HEK293T (cell line): ENCODE results near the gene SP7.

Experiments
- CTCF ChIA-PET: fragments of 350-600 bp; formaldehyde crosslinking; extraction: SDS; loops from one replicate; lab custom pipeline; 2021; ENCODE audit warnings: antibody characterized with exemption, inconsistent platforms; lab: Yijun Ruan, JAX
- POLR2A ChIA-PET: fragments of 350-600 bp; formaldehyde crosslinking; extraction: SDS; loops from one replicate; lab custom pipeline; 2020; ENCODE audit warnings: antibody characterized with exemption, inconsistent platforms; lab: Yijun Ruan, JAX
- DNase-seq: peaks from one replicate; pipeline ENCODE4 v3.0.0; 2012; ENCODE audit warnings: mixed read lengths; ENCODE audit errors: extremely low spot score
- ARNT ChIP-seq: fragments of 450-650 bp; IDR thresholded peaks from 2 replicates; pipeline ENCODE4 v1.6.1; 2017; ENCODE audit warnings: mild to moderate bottlenecking
- BHLHE40 ChIP-seq: fragments of 450-650 bp; IDR thresholded peaks from 2 replicates; pipeline ENCODE4 v1.6.1; 2016; ENCODE audit warnings: mild to moderate bottlenecking, moderate library complexity, borderline replicate concordance
- CTBP1 ChIP-seq: fragments of 450-650 bp; IDR thresholded peaks from 2 replicates; pipeline ENCODE4 v1.6.1; 2016; ENCODE audit warnings: borderline replicate concordance
- ELF4 ChIP-seq: fragments of 450-650 bp; IDR thresholded peaks from 2 replicates; pipeline ENCODE4 v1.6.1; 2017; ENCODE audit warnings: antibody characterized with exemption
- FOXA1 ChIP-seq: fragments of 450-650 bp; IDR thresholded peaks from 2 replicates; pipeline ENCODE4 v1.6.1; 2016; ENCODE audit warnings: mild to moderate bottlenecking
- FOXK2 ChIP-seq: fragments of 450-650 bp; IDR thresholded peaks from 2 replicates; pipeline ENCODE4 v1.6.1; 2016; ENCODE audit warnings: mild to moderate bottlenecking
- FOXM1 ChIP-seq: fragments of 450-650 bp; IDR thresholded peaks from 2 replicates; pipeline ENCODE4 v1.6.1; 2017; ENCODE audit warnings: mild to moderate bottlenecking, borderline replicate concordance
- HDGF ChIP-seq: fragments of 450-650 bp; IDR thresholded peaks from 2 replicates; pipeline ENCODE4 v1.6.1; 2017; ENCODE audit warnings: antibody characterized with exemption, borderline replicate concordance
- L3MBTL2 ChIP-seq: fragments of 450-650 bp; conservative IDR thresholded peaks from 2 replicates; pipeline ENCODE4 v1.6.1; 2016; ENCODE audit warnings: mild to moderate bottlenecking
- LEF1 ChIP-seq: fragments of 450-650 bp; IDR thresholded peaks from 2 replicates; pipeline ENCODE4 v1.6.1; 2017; ENCODE audit warnings: mild to moderate bottlenecking, borderline replicate concordance
- NFRKB ChIP-seq: fragments of 450-650 bp; IDR thresholded peaks from 2 replicates; pipeline ENCODE4 v1.6.1; 2016; ENCODE audit warnings: mild to moderate bottlenecking, moderate library complexity
- SP1 ChIP-seq: fragments of 450-650 bp; IDR thresholded peaks from 2 replicates; pipeline ENCODE4 v1.6.1; 2017
- SUZ12 ChIP-seq: fragments of 450-650 bp; IDR thresholded peaks from 2 replicates; pipeline ENCODE4 v1.6.1; 2016; ENCODE audit warnings: mild to moderate bottlenecking
- TARDBP ChIP-seq: fragments of 450-650 bp; IDR thresholded peaks from 2 replicates; pipeline ENCODE4 v1.6.1; 2016
- ZNF384 ChIP-seq: fragments of 450-650 bp; IDR thresholded peaks from 2 replicates; pipeline ENCODE4 v1.6.1; 2016
- TF ChIP-seq, protein P1 (sequence below): fragments of 450-650 bp; IDR thresholded peaks from 2 replicates; pipeline ENCODE4 v1.6.1; 2016

The SP7 gene

DNA sequence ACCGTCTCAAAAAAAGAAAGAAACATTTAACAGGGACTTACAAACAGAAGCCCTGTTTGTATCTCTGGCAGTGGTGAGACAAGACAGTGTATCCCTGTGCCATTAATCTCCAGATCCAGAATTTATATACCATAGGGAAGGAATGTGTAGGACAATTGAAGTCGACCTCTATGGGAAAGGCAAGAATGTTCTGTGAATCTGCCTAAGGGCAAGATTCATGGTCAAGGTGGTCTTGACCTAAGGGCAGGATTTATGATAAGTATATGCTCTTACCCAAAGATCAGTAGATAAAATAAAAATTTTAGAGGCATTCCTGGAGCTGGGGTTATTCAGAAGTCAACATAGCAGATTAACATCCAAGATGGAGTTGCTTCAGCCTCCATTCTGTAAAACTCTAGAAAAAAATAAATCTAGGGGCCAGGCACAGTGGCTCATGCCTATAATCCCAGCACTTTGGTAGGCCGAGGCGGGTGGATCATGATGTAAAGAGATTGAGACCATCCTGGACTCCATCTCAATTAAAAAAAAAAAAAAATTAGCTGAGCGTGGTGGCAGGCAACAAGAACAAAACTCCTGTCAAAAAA lies 22.8 kb upstream of the SP7 start:
- CTCF ChIA-PET: no interaction called here
- DNase-seq: no peak
- POLR2A ChIA-PET: interaction anchor here (1.0 to 1.4 kb wide), 3 partner anchors 21 to 62 kb away, joined by 3 to 5 read pairs (median 3); partner anchors contain the start of gene AAAS
- TF ChIP-seq CTBP1 (no peak), TARDBP (no peak), ARNT (no peak)

DNA sequence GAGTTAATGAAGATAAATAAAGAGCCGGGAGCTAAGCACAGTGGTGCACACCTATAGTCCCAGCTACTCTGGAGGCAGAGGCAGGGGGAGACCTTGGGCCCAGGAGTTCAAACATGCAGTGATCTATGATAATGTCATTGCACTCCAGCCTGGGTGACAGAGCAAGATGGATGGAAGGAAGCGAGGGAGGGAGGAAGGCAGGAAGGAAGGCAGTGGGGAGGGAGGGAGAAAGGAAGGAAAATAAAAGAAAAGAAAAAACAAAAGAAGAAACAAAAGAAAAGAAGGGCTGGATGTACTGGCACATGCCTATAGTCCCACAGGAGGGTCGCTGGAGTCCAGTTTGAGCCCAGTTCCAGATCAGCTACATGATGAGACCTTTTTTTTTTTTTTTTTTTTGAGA lies 19.0 kb upstream of the SP7 start:
- ChIA-PET POLR2A (interaction anchor here (1.0 to 4.3 kb wide), 4 partner anchors 10 to 66 kb away, joined by 3 to 12 read pairs (median 7); partner anchors contain the start of genes AAAS and SP1), CTCF (interaction anchor here (0.6 to 3.6 kb wide), 3 partner anchors 10 to 122 kb away, joined by 4 to 45 read pairs (median 12); no protein-coding TSS in a partner anchor)
- TF ChIP-seq SP1 (no peak), CTBP1 (no peak), LEF1 (no peak), BHLHE40 (no peak), ARNT (no peak)
- no peak for DNase-seq

DNA sequence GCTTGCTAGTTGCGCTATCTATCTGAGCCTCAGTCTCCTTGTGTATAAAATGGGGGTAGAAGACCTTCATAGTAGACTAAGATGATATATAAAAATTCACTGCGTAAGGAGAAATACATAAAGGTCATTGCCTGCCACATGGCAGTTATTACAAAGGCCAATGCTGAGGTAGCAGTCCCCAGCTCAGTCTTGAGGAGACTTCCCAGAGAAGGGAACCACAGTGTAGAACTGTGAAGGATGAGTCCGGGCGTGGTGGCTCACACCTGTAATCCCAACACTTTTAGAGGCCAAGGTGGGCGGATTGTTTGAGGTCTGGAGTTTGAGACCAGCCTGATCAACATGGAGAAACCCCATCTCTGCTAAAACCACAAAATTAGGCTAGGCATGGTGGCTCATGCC lies 17.1 kb upstream of the SP7 start:
- CTCF ChIA-PET: interaction anchor here (0.7 to 3.6 kb wide), 12 partner anchors 25 to 156 kb away, joined by 3 to 45 read pairs (median 6); partner anchors contain the start of gene AAAS
- POLR2A ChIA-PET: interaction anchor here (0.7 to 4.3 kb wide), 4 partner anchors 26 to 87 kb away, joined by 3 to 27 read pairs (median 14); partner anchors contain the start of genes AAAS and SP1
- no peak for DNase-seq
- no peak for TF ChIP-seq ARNT
- TF ChIP-seq SUZ12: no peak
- TF ChIP-seq LEF1: no peak
- no peak for TF ChIP-seq FOXA1
- TF ChIP-seq FOXK2: no peak
- TF ChIP-seq NFRKB: no peak
- TF ChIP-seq HDGF: no peak
- TF ChIP-seq BHLHE40: no peak

DNA sequence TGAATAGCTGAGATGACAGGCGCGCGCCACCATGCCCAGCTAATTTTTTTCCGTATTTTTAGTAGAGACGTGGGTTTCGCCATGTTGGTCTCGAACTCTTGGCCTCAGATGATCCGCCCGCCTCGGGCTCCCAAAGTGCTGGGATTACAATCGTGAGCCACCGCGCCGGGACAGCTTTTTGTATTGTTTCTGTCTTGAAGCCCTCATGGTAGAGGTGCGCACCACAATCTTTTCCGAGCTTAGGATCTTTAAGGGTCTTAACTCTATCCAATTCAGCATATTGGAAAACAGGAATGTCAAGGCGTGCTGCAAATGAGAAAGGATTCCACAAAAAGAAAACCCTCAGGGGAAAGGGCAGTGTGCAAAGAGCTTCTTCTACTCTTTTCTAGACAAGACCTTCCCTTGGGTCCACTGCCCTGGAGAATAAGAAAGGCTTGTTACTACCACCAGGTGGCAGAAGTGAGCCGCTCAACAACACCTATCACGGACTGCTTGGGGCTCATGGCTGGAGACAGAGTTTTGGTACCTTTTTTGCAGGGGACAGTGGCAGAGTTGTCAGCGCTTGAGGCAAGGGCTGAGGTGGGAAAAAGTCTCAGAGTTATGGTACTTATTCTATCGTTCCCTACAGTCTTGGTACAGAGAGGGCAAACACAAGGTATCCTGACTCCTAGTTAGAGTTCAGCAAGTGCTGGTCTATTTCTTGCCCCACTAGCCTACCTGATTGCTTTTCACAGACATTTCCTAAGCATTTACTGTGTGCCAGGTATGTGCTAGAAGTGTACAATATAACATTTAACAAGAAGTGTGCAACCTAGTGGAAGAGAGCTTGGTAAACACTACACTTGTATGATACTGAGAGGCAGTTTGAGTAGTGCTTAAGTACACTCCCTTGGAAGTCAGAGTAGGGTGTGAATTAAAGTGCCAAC lies 16.4 kb upstream of the SP7 start:
- peak; percentile 81 for DNase-seq
- ChIA-PET POLR2A (interaction anchor here (0.5 to 4.3 kb wide), 9 partner anchors 26 to 512 kb away, joined by 3 to 27 read pairs (median 4); partner anchors contain the start of genes AAAS, SP1 and TARBP2), CTCF (interaction anchor here (0.6 to 3.6 kb wide), 33 partner anchors 9 to 172 kb away, joined by 3 to 45 read pairs (median 4); partner anchors contain the start of genes AAAS, CSAD, PRR13 and ZNF740)
- TF ChIP-seq TARDBP (no peak), FOXK2 (no peak), SUZ12 (no peak), LEF1 (no peak), FOXM1 (no peak), SP1 (no peak), ARNT (no peak), L3MBTL2 (no peak), HDGF (no peak), BHLHE40 (no peak), NFRKB (no peak), FOXA1 (no peak)

DNA sequence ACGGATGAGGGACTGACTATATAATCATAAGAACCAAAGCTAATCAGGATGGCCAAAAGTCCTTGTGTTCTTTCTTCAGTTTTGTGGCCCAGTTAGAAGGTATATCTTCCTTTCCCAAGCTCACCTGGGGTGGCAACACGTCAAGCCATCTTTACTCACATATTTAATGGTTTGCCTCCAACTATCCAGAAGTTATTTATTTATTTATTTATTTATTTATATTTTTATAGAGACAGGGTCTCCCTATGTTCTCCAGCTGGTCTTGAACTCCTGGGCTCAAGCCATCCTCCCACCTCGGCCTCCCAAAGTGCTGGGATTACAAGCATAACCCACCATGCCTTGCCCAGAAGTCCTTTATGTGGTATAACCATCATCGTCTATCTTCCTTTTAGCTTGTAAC lies 11.8 kb upstream of the SP7 start:
- DNase-seq: no peak
- ChIA-PET POLR2A (interaction anchor here (0.9 to 1.3 kb wide), 4 partner anchors 27 to 269 kb away, joined by 3 to 5 read pairs (median 4); partner anchors contain the start of genes AAAS, SPRYD3 and TARBP2), CTCF (interaction anchor here (0.6 to 1.3 kb wide), 3 partner anchors 34 to 470 kb away, joined by 3 to 4 read pairs (median 3); no protein-coding TSS in a partner anchor)
- TF ChIP-seq HDGF (no peak), FOXK2 (no peak), FOXA1 (no peak), ARNT (no peak), ELF4 (no peak), ZNF384 (no peak), SUZ12 (no peak), FOXM1 (no peak), NFRKB (no peak), LEF1 (no peak)
- TF ChIP-seq, protein P1, sequence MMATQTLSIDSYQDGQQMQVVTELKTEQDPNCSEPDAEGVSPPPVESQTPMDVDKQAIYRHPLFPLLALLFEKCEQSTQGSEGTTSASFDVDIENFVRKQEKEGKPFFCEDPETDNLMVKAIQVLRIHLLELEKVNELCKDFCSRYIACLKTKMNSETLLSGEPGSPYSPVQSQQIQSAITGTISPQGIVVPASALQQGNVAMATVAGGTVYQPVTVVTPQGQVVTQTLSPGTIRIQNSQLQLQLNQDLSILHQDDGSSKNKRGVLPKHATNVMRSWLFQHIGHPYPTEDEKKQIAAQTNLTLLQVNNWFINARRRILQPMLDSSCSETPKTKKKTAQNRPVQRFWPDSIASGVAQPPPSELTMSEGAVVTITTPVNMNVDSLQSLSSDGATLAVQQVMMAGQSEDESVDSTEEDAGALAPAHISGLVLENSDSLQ: no peak

DNA sequence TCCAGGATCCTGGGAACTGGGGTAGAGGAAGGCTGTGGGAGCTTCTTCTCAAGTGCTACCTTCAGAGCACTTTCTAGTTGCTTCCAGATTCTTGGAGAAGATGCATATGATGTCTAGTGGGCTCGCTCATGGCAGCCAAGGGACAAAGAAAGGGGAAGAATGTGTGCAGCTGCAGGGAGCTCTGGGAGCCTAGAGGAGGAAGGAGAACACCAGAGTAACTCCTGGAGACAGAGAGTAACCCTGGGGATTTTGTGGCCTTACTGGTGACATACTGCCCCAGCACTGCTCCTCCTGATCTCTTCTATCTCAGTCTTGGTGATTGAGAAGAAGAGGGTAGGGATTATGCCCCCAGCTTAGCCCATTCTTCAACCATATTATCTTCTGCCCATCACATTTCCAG lies 10.3 kb upstream of the SP7 start:
- POLR2A ChIA-PET: interaction anchor here (2.8 to 3.2 kb wide), 3 partner anchors 18 to 33 kb away, joined by 22 to 58 read pairs (median 36); partner anchors contain the start of genes AAAS and SP1
- DNase-seq: no peak
- CTCF ChIA-PET: interaction anchor here (1.7 kb wide), 1 partner anchor 163 kb away, joined by 3 read pairs; no protein-coding TSS in a partner anchor
- no peak for TF ChIP-seq SP1
- TF ChIP-seq LEF1: no peak
- TF ChIP-seq SUZ12: no peak
- TF ChIP-seq FOXA1: no peak
- TF ChIP-seq, protein P1: no peak
- TF ChIP-seq ZNF384: no peak
- TF ChIP-seq CTBP1: no peak
- TF ChIP-seq L3MBTL2: no peak
- TF ChIP-seq ARNT: no peak
- no peak for TF ChIP-seq ELF4
- no peak for TF ChIP-seq FOXM1
- TF ChIP-seq NFRKB: no peak
- no peak for TF ChIP-seq HDGF
- TF ChIP-seq BHLHE40: no peak
- no peak for TF ChIP-seq TARDBP
